HS-5 (cell line): ENCODE data around the gene GPM6B.

Source experiments
- DNase-seq: peaks from one replicate; pipeline ENCODE4 v3.0.0-alpha.2; 2012; ENCODE audit warnings: low read depth

GPM6B gene, protein sequence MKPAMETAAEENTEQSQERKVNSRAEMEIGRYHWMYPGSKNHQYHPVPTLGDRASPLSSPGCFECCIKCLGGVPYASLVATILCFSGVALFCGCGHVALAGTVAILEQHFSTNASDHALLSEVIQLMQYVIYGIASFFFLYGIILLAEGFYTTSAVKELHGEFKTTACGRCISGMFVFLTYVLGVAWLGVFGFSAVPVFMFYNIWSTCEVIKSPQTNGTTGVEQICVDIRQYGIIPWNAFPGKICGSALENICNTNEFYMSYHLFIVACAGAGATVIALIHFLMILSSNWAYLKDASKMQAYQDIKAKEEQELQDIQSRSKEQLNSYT

DNA sequence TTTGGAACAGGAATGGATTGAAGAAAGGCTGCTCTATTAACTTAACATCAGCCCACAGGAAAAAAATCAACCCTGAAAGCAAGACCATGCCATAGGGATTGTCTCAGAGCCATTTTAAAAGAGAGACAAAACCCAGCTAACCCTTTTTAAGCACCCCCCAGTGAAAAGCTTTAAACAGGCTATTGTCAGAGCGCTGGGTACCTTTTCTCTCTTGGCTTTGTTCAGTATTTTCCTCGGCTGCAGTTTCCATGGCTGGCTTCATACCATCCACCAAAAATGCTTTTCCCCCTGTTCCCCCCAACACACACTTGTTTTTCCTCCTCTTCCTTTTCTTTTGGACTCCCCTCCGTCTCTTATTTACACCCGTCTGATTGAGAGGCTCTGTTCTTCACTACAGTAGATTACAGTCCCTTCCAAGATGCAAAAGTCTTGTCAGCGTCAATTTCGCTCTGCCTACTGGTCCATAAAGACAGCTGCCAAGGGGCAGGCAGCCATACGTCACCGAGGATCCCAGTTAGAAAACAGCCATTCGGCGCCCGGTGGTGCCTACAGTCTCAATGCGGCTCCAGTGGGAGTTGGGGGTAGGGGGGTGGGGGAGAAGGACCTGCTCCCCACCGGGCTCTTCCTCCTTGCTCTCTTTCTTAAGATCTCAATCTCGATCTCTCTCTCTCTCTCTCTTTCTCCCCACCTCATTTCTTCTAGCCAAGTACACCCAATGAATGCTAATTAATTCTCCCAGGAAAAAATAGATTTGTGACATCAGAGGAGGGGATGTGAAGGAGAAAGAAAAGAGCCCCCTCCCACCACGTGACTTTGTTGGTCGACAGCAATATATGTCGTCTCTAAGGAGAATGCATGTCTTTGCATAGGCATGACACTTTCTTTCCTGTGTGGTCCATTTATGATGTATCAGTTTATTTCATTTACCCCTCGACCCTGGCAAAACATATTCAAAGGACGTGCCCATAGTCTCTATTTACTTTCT, at the start of gene GPM6B:
GPM6B (minus strand) TSS at position 451 of the 985 bp plus-strand sequence; CDS start at position 262, 189 bp downstream.
- no peak for DNase-seq

DNA sequence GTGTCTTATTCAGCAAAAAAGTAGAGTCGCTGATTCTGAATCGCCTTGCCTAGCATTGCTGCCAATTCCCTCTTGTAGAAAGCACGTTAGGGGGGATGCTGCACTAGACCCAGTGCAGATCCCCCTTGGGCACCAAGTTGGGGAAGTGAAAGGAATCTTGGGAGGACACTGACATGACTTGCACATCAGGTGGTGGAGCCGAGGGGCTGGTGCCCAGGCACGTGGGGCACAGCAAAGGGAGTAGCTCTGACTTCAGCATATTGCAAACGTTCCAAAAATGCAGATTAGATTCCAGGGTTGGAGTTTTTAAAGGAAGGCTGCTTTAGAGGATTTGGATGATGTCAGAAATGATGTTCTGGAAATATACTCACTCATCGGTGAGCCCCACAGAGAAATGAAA, 47.4 kb upstream of the GPM6B start:
- DNase-seq, result no peak

GRCh38 chrX:13863324-13863723, 46.4 kb upstream of the GPM6B start:
- no peak for DNase-seq

- DNase-seq, result no peak
Measured at GRCh38 chrX:13859724-13860123, 42.8 kb upstream of the GPM6B start.

- DNase-seq, result no peak
Measured at GRCh38 chrX:13857804-13858203, 40.9 kb upstream of the GPM6B start.

DNA sequence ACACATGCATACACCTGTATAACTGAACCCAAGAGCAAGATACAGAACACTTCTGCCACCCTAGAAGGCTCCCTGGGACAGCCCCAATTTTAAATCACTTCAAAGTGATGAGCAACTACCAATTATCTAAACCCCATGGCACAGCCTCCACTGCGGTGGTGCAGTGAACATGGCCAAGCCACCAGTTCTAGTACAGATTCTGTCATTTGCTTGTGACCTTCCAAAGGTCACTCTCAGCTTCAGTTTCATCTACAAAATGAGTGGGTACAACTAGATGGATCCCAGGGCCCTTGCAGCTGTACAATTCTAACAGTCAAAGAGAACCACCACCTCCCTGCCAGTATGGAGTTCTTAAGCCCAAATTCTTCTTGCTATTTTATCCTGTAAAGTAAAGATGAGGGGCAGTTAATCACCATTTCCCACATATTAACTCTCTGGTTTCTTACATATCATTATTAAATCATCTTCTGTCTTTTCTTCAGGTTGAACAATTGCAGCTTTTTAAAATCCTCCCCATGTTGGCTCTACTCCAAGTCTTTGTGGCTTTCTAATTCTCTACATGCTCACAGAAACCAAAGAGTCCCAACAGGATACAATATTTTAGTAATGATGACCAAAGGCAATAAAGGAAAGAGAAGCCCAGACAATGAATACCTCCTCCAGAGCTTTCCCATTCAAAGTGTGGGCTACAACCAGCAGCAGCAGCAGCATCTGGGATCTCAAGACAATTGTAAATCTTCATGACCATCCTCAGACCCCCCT, 39.0 kb upstream of the GPM6B start:
- no peak for DNase-seq

DNA sequence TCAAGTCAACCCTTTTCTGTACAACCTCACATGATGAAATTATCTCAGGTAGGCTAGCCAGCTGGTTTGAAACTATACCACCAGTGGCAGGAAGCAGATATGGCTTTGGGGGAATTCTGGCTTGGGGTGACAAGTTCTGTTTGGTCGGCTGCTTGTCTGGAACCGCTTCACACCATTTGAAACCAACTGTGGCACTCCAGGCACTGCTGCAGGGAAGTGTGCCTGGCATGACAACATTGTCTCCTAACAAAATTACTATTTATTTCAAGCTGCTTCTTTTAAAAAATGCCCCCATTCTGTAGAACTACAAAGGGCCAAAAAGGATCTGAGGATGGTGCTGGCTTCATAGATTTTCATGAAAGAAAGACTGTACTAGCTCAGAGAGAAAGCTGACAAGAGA, 37.1 kb upstream of the GPM6B start:
- no peak for DNase-seq

DNA sequence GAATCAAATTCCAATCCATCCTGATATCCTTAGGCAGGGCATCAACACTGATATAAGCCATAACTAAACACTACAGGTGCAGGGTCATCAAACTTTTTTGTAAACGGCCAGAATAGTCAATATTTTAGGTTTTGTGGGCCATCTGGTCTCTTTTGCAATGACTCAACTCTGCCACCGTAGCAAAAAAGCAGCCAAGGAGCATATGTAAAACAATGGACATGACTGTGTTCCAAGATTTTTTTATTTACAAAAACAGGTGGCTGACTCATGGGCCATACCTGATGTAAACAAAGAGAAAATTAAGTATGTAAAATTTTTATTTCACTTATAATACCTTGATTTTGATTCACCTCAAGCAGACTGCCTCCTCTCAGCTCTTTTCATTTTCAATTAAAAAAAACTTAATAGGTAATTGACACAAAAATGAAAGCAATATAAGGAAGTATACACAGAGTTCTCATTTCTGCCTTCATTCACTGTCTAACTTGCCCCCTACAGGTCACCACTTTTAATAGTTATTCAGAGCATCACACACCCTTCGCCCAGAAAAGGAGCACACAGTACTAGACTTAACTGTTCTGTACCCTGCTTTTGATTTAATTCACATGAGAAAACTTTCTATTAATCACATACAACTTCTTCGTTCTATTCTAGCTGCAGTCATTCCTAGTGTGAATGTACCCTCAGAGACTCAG, 35.3 kb upstream of the GPM6B start:
- DNase-seq, result no peak

DNA sequence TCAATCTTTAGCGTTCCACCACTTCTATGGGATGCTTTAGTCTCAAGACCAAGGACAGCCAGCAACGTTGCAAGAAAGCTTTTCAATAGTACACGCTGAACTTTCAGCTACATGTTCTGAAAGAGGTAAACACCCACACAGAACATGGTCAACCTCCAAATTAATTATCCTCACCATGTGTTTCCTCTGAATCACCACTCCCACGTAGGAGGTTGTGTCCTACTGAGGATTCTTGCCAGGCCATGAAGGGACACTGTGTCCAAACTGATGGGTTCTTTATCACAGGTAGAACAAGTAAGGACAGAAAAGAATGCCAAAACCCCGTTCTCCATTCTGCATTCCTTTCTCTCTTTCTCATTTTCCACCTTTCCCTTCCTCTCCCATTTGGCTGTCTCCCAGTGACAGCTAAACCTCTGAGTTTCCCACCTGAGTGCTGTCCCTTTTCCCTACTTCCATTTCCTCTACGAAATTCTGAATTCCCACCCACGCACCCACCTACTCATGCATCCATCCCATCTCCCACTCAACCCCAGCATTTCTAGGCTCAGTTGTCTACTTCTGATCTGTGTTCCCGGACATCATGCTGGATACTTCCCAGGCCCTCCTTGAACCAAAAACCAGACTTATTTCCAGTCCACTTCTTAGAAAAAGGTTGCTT, 29.0 kb upstream of the GPM6B start:
- no peak for DNase-seq

- no peak for DNase-seq
Measured at GRCh38 chrX:13843150-13843721, 26.3 kb upstream of the GPM6B start.

DNA sequence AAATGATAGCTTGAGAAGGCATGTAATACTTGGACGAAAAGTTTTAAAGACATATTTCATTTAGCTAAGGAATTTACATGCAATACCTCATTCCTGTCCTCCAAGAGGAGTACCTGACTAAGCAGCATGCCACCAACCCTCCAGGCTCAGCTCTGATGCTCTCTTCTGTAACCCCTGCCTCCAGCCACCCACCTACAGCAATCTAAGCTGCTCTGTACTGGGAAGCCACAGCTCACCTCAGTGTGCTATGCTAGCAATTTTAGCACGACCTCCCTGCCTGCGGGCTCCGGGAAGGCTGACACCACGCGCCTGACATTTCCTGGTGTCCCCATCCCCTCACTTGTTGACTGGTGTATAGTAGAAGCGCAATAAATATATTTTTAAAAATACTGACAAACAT, 23.2 kb upstream of the GPM6B start:
- no peak for DNase-seq

DNA sequence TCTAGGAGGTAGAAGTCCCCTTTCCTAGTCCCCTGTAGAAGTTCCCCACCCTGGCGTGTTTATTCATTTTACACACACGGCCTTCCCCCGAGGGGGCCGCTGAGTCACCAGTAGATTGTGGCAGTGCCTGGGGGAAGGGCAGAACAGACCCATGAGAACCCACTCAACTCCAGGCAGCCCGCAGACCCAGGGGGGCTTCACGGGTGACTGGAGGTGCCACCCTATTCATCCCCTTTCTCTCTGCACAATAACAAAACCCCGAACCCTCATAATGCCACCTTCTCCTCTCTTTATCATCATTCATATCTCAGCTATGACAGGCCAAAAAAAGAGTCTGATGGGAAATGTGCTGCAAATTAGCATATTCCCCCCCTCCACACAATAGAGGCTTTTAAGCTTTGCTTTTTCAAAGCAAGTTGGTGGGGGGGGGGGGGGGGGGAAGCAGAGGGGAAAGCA, 20.4 kb upstream of the GPM6B start:
- no peak for DNase-seq

- DNase-seq, result no peak
Measured at GRCh38 chrX:13836575-13836974, 19.7 kb upstream of the GPM6B start.

GRCh38 chrX:13835825-13836224, 18.9 kb upstream of the GPM6B start:
- DNase-seq, result no peak

- no peak for DNase-seq
Measured at GRCh38 chrX:13834355-13834754, 17.5 kb upstream of the GPM6B start.

GRCh38 chrX:13829983-13830382, 13.1 kb upstream of the GPM6B start:
- DNase-seq, result no peak

DNA sequence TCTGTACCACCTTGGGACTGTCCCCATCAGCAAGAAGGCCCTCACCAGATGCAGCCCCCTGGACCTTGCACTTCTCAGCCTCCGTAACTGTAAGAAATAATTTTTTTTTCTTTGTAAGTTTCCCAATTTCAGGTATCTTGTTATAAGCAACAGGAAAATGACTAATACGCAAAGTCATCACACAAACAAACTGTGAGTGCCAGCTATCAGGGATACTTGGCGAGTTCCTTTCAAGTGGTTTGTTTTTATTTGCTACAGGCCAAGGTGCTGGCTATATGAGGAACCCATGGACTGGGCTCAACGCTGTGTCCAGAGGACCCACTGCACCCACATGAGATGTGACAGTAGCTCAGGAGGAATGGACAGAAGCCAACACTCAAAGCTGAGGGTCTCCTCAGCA, 11.5 kb upstream of the GPM6B start:
- no peak for DNase-seq

DNA sequence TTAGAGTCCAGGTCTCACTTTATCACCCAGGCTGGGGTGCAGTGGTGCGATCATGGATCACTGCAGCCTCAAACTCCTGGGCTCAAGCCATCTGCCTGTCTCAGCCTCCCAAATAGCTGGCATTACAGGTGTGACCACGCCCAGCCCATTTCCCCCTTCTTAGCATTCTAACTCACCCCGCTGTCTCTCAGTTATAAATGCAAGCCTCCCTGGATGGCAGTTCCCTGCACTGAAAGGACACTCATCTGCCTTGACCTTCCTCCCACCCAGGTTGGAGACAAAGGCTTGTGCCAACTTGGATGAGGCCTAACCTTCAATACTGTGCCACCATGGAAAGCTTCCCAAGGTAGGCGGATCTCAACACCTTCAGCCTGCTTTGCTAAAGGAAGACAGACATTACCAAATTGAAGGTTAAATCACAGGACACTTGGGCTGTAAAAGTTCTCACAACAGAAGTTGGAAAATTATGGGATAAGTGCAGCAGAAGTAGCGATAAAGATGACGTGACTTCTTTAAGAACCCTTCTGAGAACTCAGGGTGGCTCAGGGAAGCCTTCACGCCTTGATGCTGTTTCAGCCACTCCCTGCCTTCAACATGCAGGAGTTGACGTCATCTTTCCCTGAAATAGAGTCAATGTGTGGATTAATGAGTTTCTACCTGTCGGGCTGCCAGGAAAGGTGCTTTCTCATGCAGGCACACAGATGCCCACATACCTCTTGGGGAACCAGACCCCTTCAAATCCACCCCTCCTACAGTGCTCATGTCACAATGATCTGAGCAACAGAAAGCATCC, 10.6 kb upstream of the GPM6B start:
- DNase-seq, result no peak

DNA sequence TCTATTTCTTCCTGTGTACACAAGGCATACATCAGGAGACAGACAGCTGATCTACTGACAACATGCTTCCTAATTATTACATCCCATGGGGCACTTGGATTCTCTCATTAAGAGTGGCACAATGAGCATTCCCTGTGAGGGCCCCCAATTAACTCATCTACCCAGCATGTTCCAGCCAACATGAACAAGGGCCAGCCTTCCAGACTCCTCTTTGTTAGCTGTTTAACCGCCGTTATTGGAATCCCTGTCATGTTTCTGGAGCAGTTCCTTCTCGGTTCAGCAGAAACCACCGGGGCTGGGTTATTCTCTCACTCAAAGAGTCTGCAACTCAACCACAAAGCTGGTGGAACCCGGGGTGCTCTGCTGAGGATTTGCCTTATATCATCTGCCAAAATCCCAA, 9.9 kb upstream of the GPM6B start:
- no peak for DNase-seq

DNA sequence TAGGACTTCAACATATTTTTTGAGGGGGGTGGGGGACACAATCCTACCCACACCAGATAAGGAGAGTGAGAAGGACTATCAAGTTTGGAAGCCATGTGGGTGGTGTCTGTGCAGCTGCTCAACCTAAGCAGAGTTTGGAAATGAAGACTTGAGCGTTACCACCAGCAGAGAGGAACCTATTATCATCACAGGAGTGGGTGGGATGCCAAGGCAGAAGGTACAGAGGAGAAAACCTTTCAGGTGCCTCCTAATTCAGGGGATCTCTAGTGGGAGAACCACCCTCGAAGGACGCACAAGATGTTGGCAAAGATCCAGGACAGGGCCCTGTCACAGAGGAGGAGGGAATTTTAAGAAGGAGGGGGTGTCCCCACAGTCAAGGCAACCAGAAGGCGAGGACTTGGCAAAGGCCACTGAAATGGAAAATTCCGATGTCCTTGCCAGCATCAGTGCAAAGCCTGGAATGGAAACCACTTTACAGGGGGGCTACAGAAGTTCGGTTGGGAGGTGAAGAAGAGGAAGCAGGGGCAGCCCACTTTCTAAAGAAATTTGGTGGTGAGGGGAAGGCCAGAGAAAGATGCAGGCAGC, 8.4 kb upstream of the GPM6B start:
- no peak for DNase-seq
